ENCODE measurements around the gene IL23R. TPM values are rescaled to one million over a fixed set of nuclear protein-coding genes. Genes with fewer than 3 reads are reported as not detected.
A peak's percentile ranks its signal among the peaks of the same experiment; 100 is the strongest.

Gene IL23R
- total RNA-seq, 4 donors from 2014 or later = 1.6 TPM; not detected in 3

- H3K4me3 ChIP-seq = no peak overlapping the region
- H3K9me3 ChIP-seq = no peaks in the 10 kb centered on the region
- no peaks in the 10 kb centered on the region for H3K4me1 ChIP-seq
- no peaks in the 10 kb centered on the region for H3K36me3 ChIP-seq
- no peak for TF ChIP-seq POLR2A (IDR thresholded peaks at IDR 0.05)
- TF ChIP-seq, protein P1, sequence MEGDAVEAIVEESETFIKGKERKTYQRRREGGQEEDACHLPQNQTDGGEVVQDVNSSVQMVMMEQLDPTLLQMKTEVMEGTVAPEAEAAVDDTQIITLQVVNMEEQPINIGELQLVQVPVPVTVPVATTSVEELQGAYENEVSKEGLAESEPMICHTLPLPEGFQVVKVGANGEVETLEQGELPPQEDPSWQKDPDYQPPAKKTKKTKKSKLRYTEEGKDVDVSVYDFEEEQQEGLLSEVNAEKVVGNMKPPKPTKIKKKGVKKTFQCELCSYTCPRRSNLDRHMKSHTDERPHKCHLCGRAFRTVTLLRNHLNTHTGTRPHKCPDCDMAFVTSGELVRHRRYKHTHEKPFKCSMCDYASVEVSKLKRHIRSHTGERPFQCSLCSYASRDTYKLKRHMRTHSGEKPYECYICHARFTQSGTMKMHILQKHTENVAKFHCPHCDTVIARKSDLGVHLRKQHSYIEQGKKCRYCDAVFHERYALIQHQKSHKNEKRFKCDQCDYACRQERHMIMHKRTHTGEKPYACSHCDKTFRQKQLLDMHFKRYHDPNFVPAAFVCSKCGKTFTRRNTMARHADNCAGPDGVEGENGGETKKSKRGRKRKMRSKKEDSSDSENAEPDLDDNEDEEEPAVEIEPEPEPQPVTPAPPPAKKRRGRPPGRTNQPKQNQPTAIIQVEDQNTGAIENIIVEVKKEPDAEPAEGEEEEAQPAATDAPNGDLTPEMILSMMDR (IDR thresholded peaks at IDR 0.05) = peak in 1 of 6 experiments; percentile 19
- H3K27me3 ChIP-seq = no peaks in the 10 kb centered on the region
- H3K27ac ChIP-seq = no peak overlapping the region
- DNase-seq = no peak
Measured at GRCh38 chr1:67261680-67262079, 95.4 kb downstream of the IL23R start.

DNA sequence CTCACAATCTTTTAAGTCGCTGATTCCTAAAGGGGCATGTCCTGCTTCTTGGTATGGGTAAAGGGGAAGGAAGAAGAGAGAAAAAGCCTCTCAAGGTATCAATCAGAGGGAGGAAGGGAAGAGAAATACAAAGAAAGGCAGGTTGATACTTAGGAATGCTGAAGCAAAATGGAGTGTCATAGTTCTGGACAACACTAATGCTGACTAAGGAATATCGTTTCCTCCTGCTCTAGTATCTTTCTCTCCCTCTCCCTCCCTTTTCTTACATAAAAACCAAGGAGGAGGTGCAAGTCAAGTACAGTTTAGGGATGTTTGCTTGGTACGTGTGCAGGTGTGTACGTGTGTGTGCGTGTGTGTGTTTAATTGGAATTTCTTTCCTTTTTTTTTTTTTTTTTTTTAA, 96.5 kb downstream of the IL23R start:
- H3K27ac ChIP-seq = no peak overlapping the region
- no peak overlapping the region for H3K4me3 ChIP-seq
- no peaks in the 10 kb centered on the region for H3K36me3 ChIP-seq
- no peaks in the 10 kb centered on the region for H3K27me3 ChIP-seq
- no peak for TF ChIP-seq POLR2A (IDR thresholded peaks at IDR 0.05)
- TF ChIP-seq, protein P1 (IDR thresholded peaks at IDR 0.05) = no peak
- no peaks in the 10 kb centered on the region for H3K4me1 ChIP-seq
- no peaks in the 10 kb centered on the region for H3K9me3 ChIP-seq
- no peak for DNase-seq

GRCh38 chr1:67264152-67264551, 97.9 kb downstream of the IL23R start:
- Histone ChIP-seq H3K27ac (no peak overlapping the region), H3K36me3 (no peaks in the 10 kb centered on the region), H3K4me1 (no peaks in the 10 kb centered on the region), H3K27me3 (no peaks in the 10 kb centered on the region), H3K4me3 (no peak overlapping the region), H3K9me3 (no peaks in the 10 kb centered on the region)
- no peak for TF ChIP-seq POLR2A (IDR thresholded peaks at IDR 0.05)
- TF ChIP-seq, protein P1 (IDR thresholded peaks at IDR 0.05) = no peak
- no peak for DNase-seq

- Histone ChIP-seq H3K4me3 (no peak overlapping the region), H3K4me1 (no peaks in the 10 kb centered on the region), H3K9me3 (no peaks in the 10 kb centered on the region), H3K27me3 (no peaks in the 10 kb centered on the region), H3K27ac (peak overlapping the region in 1 of 4 donors; percentile 37), H3K36me3 (no peaks in the 10 kb centered on the region)
- no peak for TF ChIP-seq POLR2A (IDR thresholded peaks at IDR 0.05)
- TF ChIP-seq, protein P1 (IDR thresholded peaks at IDR 0.05) = no peak
- DNase-seq = no peak
Measured at GRCh38 chr1:67264899-67265298, 98.6 kb downstream of the IL23R start.

GRCh38 chr1:67269061-67269460, 102.8 kb downstream of the IL23R start:
- TF ChIP-seq POLR2A (IDR thresholded peaks at IDR 0.05) = no peak
- TF ChIP-seq, protein P1 (IDR thresholded peaks at IDR 0.05) = no peak
- H3K9me3 ChIP-seq = no peaks in the 10 kb centered on the region
- no peaks in the 10 kb centered on the region for H3K36me3 ChIP-seq
- H3K4me3 ChIP-seq = no peak overlapping the region
- no peaks in the 10 kb centered on the region for H3K27me3 ChIP-seq
- no peak overlapping the region for H3K27ac ChIP-seq
- H3K4me1 ChIP-seq = no peaks in the 10 kb centered on the region
- no peak for DNase-seq

DNA sequence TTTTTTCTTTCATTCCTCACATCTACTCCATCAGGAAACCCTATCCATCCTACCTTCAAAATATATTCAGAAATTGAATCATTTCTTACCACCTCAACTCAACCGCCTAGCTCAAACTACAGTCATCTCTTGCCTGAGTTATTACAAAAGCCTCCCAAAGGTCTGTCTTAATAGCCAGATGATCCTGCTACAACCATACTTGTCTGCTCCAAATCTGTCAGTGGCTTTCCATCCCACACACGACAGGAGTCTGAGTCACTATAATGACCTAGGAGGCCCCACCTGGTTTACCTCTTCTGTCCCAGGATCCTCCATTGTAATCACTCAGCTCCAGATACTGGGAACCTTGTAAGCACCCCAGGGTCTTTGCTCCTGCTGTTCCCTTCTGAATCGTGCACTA, 104.3 kb downstream of the IL23R start:
- TF ChIP-seq, protein P1 (IDR thresholded peaks at IDR 0.05) = no peak
- no peak for TF ChIP-seq POLR2A (IDR thresholded peaks at IDR 0.05)
- Histone ChIP-seq H3K36me3 (no peaks in the 10 kb centered on the region), H3K9me3 (no peaks in the 10 kb centered on the region), H3K27me3 (no peaks in the 10 kb centered on the region), H3K27ac (no peak overlapping the region), H3K4me3 (no peak overlapping the region), H3K4me1 (no peaks in the 10 kb centered on the region)
- no peak for DNase-seq
